Stimulated activated naive CD8-positive, alpha-beta T cell treated with anti-CD3 and anti-CD28 coated beads, Interleukin-15, Interleukin-2, amounts not matched to agents 100 ng/mL and 50 ng/mL, for 24 hours (primary cell): ENCODE measurements around the gene WWC2.
"Not testable (repeated sequence)": the region's sequence is repeated elsewhere in the genome, so short reads cannot be mapped to it uniquely, and the experiment has no call there.

Experiments used
- H3K27ac Mint-ChIP-seq: one replicate; pipeline ENCODE4 v1.8.0; 2021; ENCODE audit warnings: mild to moderate bottlenecking, mixed read lengths
- H3K27me3 Mint-ChIP-seq: one replicate; pipeline ENCODE4 v1.8.0; 2021; ENCODE audit warnings: mixed read lengths
- H3K36me3 Mint-ChIP-seq: one replicate; pipeline ENCODE4 v1.8.0; 2021; ENCODE audit warnings: low read depth, mixed read lengths
- H3K4me1 Mint-ChIP-seq: one replicate; pipeline ENCODE4 v1.8.0; 2021; ENCODE audit warnings: low read depth, mixed read lengths
- H3K4me3 Mint-ChIP-seq: one replicate; pipeline ENCODE4 v1.8.0; 2021; ENCODE audit warnings: mild to moderate bottlenecking, mixed read lengths
- H3K9me3 Mint-ChIP-seq: one replicate; pipeline ENCODE4 v1.8.0; 2021; ENCODE audit warnings: mixed read lengths

The WWC2 gene

GRCh38 chr4:183183906-183184535, 85.0 kb downstream of the WWC2 start:
- no peaks in the 10 kb centered on the region for H3K36me3 Mint-ChIP-seq
- H3K4me1 Mint-ChIP-seq: peaks cover 8% of the 10 kb centered on the region
- H3K9me3 Mint-ChIP-seq: peaks cover 6% of the 10 kb centered on the region
- no peak overlapping the region for H3K4me3 Mint-ChIP-seq
- no peak overlapping the region for H3K27ac Mint-ChIP-seq
- H3K27me3 Mint-ChIP-seq: peaks cover 29% of the 10 kb centered on the region

GRCh38 chr4:183185018-183185417, 86.0 kb downstream of the WWC2 start:
- no peak overlapping the region for H3K27ac Mint-ChIP-seq
- peaks cover 6% of the 10 kb centered on the region for H3K9me3 Mint-ChIP-seq
- peaks cover 8% of the 10 kb centered on the region for H3K4me1 Mint-ChIP-seq
- H3K27me3 Mint-ChIP-seq: peaks cover 19% of the 10 kb centered on the region
- no peak overlapping the region for H3K4me3 Mint-ChIP-seq
- H3K36me3 Mint-ChIP-seq: no peaks in the 10 kb centered on the region

- Mint-ChIP-seq H3K9me3 (peaks cover 6% of the 10 kb centered on the region), H3K4me3 (no peak overlapping the region), H3K4me1 (peaks cover 8% of the 10 kb centered on the region), H3K36me3 (no peaks in the 10 kb centered on the region), H3K27ac (no peak overlapping the region), H3K27me3 (peaks cover 16% of the 10 kb centered on the region)
Observed at GRCh38 chr4:183185559-183185958, 86.5 kb downstream of the WWC2 start.

GRCh38 chr4:183186813-183187212, 87.8 kb downstream of the WWC2 start:
- H3K27me3 Mint-ChIP-seq: peaks cover 21% of the 10 kb centered on the region
- no peak overlapping the region for H3K4me3 Mint-ChIP-seq
- no peaks in the 10 kb centered on the region for H3K36me3 Mint-ChIP-seq
- H3K9me3 Mint-ChIP-seq: peaks cover 6% of the 10 kb centered on the region
- H3K27ac Mint-ChIP-seq: no peak overlapping the region
- peaks cover 8% of the 10 kb centered on the region for H3K4me1 Mint-ChIP-seq

GRCh38 chr4:183190900-183191527, 92.0 kb downstream of the WWC2 start:
- Mint-ChIP-seq H3K9me3 (no peaks in the 10 kb centered on the region), H3K36me3 (no peaks in the 10 kb centered on the region), H3K4me1 (no peaks in the 10 kb centered on the region), H3K4me3 (no peak overlapping the region), H3K27ac (no peak overlapping the region), H3K27me3 (peaks cover 19% of the 10 kb centered on the region)

GRCh38 chr4:183191630-183192029, 92.6 kb downstream of the WWC2 start:
- no peak overlapping the region for H3K4me3 Mint-ChIP-seq
- H3K9me3 Mint-ChIP-seq: no peaks in the 10 kb centered on the region
- H3K4me1 Mint-ChIP-seq: no peaks in the 10 kb centered on the region
- no peaks in the 10 kb centered on the region for H3K36me3 Mint-ChIP-seq
- H3K27ac Mint-ChIP-seq: no peak overlapping the region
- H3K27me3 Mint-ChIP-seq: peaks cover 13% of the 10 kb centered on the region

GRCh38 chr4:183192571-183192970, 93.5 kb downstream of the WWC2 start:
- Mint-ChIP-seq H3K27ac (no peak overlapping the region), H3K27me3 (peaks cover 13% of the 10 kb centered on the region), H3K4me1 (no peaks in the 10 kb centered on the region), H3K36me3 (no peaks in the 10 kb centered on the region), H3K4me3 (no peak overlapping the region), H3K9me3 (no peaks in the 10 kb centered on the region)

- H3K36me3 Mint-ChIP-seq, H3K4me3 Mint-ChIP-seq, H3K9me3 Mint-ChIP-seq, H3K27ac Mint-ChIP-seq, H3K4me1 Mint-ChIP-seq: not testable (repeated sequence)
- H3K27me3 Mint-ChIP-seq: peaks cover 12% of the 10 kb centered on the region
Observed at GRCh38 chr4:183193730-183194338, 94.8 kb downstream of the WWC2 start.

- peaks cover 14% of the 10 kb centered on the region for H3K27me3 Mint-ChIP-seq
- no peak overlapping the region for H3K4me3 Mint-ChIP-seq
- no peak overlapping the region for H3K27ac Mint-ChIP-seq
- H3K36me3 Mint-ChIP-seq: no peaks in the 10 kb centered on the region
- H3K9me3 Mint-ChIP-seq: no peaks in the 10 kb centered on the region
- no peaks in the 10 kb centered on the region for H3K4me1 Mint-ChIP-seq
Observed at GRCh38 chr4:183195534-183195933, 96.5 kb downstream of the WWC2 start.

- H3K36me3 Mint-ChIP-seq: no peaks in the 10 kb centered on the region
Observed at GRCh38 chr4:183197140-183197539, 98.1 kb downstream of the WWC2 start.

GRCh38 chr4:183200453-183200852, 101.4 kb downstream of the WWC2 start:
- Mint-ChIP-seq H3K4me1 (no peaks in the 10 kb centered on the region), H3K27ac (no peak overlapping the region), H3K36me3 (no peaks in the 10 kb centered on the region), H3K9me3 (no peaks in the 10 kb centered on the region), H3K4me3 (no peak overlapping the region), H3K27me3 (peaks cover 3% of the 10 kb centered on the region)

More at GRCh38 chr4:183197140-183197539, 98.1 kb downstream of the WWC2 start:
- no peak overlapping the region for H3K27ac Mint-ChIP-seq
- no peak overlapping the region for H3K4me3 Mint-ChIP-seq
- peaks cover 5% of the 10 kb centered on the region for H3K27me3 Mint-ChIP-seq
- no peaks in the 10 kb centered on the region for H3K4me1 Mint-ChIP-seq
- H3K9me3 Mint-ChIP-seq: no peaks in the 10 kb centered on the region

- H3K27me3 Mint-ChIP-seq: peaks cover 3% of the 10 kb centered on the region
Observed at GRCh38 chr4:183201331-183201730, 102.3 kb downstream of the WWC2 start.

GRCh38 chr4:183202523-183202922, 103.5 kb downstream of the WWC2 start:
- Mint-ChIP-seq H3K4me3 (no peak overlapping the region), H3K27ac (no peak overlapping the region), H3K9me3 (no peaks in the 10 kb centered on the region), H3K27me3 (peaks cover 7% of the 10 kb centered on the region), H3K36me3 (no peaks in the 10 kb centered on the region), H3K4me1 (no peaks in the 10 kb centered on the region)

More at GRCh38 chr4:183201331-183201730, 102.3 kb downstream of the WWC2 start:
- Mint-ChIP-seq H3K4me1 (no peaks in the 10 kb centered on the region), H3K4me3 (no peak overlapping the region), H3K9me3 (no peaks in the 10 kb centered on the region), H3K36me3 (no peaks in the 10 kb centered on the region), H3K27ac (no peak overlapping the region)

GRCh38 chr4:183204793-183205192, 105.7 kb downstream of the WWC2 start:
- Mint-ChIP-seq H3K9me3 (no peaks in the 10 kb centered on the region), H3K27ac (no peak overlapping the region), H3K4me3 (no peak overlapping the region), H3K36me3 (no peaks in the 10 kb centered on the region), H3K27me3 (peaks cover 4% of the 10 kb centered on the region), H3K4me1 (no peaks in the 10 kb centered on the region)

- no peaks in the 10 kb centered on the region for H3K4me1 Mint-ChIP-seq
Observed at GRCh38 chr4:183205193-183205592, 106.1 kb downstream of the WWC2 start.

More at GRCh38 chr4:183205193-183205592, 106.1 kb downstream of the WWC2 start:
- Mint-ChIP-seq H3K27me3 (peaks cover 4% of the 10 kb centered on the region), H3K36me3 (no peaks in the 10 kb centered on the region), H3K9me3 (no peaks in the 10 kb centered on the region), H3K27ac (no peak overlapping the region), H3K4me3 (no peak overlapping the region)
